ENCODE measurements around the gene CAMKK1.

The CAMKK1 gene

DNA sequence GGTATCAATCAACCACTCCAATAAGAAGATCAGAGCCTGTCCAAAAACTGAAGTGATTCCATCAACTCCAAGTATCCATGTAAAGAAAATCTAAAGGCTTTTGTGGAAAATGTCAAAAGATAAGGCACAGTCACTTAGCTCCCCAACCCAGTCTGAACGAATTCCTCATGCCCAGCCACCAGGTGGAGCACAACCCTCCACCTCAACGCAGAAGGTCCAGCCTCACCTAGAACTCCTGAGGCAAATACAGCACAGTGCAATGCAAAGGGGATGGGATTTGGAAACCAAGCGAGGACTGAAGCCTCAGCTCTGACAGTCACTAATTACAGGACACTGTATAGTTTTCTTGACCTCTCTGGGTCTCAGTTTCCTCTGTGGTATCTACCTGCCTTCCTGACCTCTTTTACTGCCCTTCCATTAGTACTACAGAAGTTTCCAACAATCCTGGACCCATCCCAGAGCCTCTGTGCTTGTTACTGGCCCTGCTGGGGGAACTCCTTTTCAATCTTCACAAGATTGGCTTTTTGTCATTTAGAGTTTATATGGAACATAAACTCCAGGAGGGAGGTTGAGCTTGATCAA, 48.8 kb downstream of the CAMKK1 start:
- H3K36me3 ChIP-seq (ENCODE audit: insufficient read depth, insufficient read length, low read length) = peaks cover 54% of the 10 kb centered on the region
- H3K4me3 ChIP-seq (ENCODE audit: insufficient read length, low read depth) = no peak overlapping the region
- H3K27me3 ChIP-seq (ENCODE audit: insufficient read depth, insufficient read length) = no peaks in the 10 kb centered on the region
- H3K9ac ChIP-seq (ENCODE audit: insufficient read length, low read depth) = no peak overlapping the region
- H3K9me3 ChIP-seq (ENCODE audit: insufficient read depth, low read length) = no peaks in the 10 kb centered on the region
- no peak for TF ChIP-seq ZNF274 (IDR thresholded peaks at IDR 0.05; ENCODE audit: low read depth, low read length)
- TF ChIP-seq SUZ12 (IDR thresholded peaks at IDR 0.05; ENCODE audit: extremely low read depth, insufficient read depth, insufficient read length) = no peak
- TF ChIP-seq YY1 (IDR thresholded peaks at IDR 0.05; ENCODE audit: insufficient read depth, insufficient read length) = no peak
- H3K4me1 ChIP-seq (ENCODE audit: insufficient read depth, insufficient read length) = no peaks in the 10 kb centered on the region
- DNase-seq (ENCODE audit: low read depth, low spot score) = no peak

GRCh38 chr17:3838206-3838605, 54.6 kb downstream of the CAMKK1 start:
- DNase-seq (ENCODE audit: low read depth, low spot score) = no peak

GRCh38 chr17:3836551-3836950, 56.3 kb downstream of the CAMKK1 start:
- Histone ChIP-seq H3K4me1 (ENCODE audit: insufficient read depth, insufficient read length) (no peaks in the 10 kb centered on the region), H3K36me3 (ENCODE audit: insufficient read depth, insufficient read length, low read length) (peaks cover 64% of the 10 kb centered on the region), H3K9ac (ENCODE audit: insufficient read length, low read depth) (no peak overlapping the region), H3K4me3 (ENCODE audit: insufficient read length, low read depth) (no peak overlapping the region), H3K27me3 (ENCODE audit: insufficient read depth, insufficient read length) (no peaks in the 10 kb centered on the region), H3K9me3 (ENCODE audit: insufficient read depth, low read length) (no peaks in the 10 kb centered on the region)
- no peak for DNase-seq (ENCODE audit: low read depth, low spot score)
- TF ChIP-seq SUZ12 (IDR thresholded peaks at IDR 0.05; ENCODE audit: extremely low read depth, insufficient read depth, insufficient read length) (no peak), YY1 (IDR thresholded peaks at IDR 0.05; ENCODE audit: insufficient read depth, insufficient read length) (no peak)

More at GRCh38 chr17:3838206-3838605, 54.6 kb downstream of the CAMKK1 start:
- Histone ChIP-seq H3K4me1 (ENCODE audit: insufficient read depth, insufficient read length) (no peaks in the 10 kb centered on the region), H3K36me3 (ENCODE audit: insufficient read depth, insufficient read length, low read length) (peaks cover 77% of the 10 kb centered on the region), H3K4me3 (ENCODE audit: insufficient read length, low read depth) (no peak overlapping the region), H3K9ac (ENCODE audit: insufficient read length, low read depth) (no peak overlapping the region), H3K9me3 (ENCODE audit: insufficient read depth, low read length) (no peaks in the 10 kb centered on the region), H3K27me3 (ENCODE audit: insufficient read depth, insufficient read length) (no peaks in the 10 kb centered on the region)
- TF ChIP-seq SUZ12 (IDR thresholded peaks at IDR 0.05; ENCODE audit: extremely low read depth, insufficient read depth, insufficient read length) (no peak), YY1 (IDR thresholded peaks at IDR 0.05; ENCODE audit: insufficient read depth, insufficient read length) (no peak)

DNA sequence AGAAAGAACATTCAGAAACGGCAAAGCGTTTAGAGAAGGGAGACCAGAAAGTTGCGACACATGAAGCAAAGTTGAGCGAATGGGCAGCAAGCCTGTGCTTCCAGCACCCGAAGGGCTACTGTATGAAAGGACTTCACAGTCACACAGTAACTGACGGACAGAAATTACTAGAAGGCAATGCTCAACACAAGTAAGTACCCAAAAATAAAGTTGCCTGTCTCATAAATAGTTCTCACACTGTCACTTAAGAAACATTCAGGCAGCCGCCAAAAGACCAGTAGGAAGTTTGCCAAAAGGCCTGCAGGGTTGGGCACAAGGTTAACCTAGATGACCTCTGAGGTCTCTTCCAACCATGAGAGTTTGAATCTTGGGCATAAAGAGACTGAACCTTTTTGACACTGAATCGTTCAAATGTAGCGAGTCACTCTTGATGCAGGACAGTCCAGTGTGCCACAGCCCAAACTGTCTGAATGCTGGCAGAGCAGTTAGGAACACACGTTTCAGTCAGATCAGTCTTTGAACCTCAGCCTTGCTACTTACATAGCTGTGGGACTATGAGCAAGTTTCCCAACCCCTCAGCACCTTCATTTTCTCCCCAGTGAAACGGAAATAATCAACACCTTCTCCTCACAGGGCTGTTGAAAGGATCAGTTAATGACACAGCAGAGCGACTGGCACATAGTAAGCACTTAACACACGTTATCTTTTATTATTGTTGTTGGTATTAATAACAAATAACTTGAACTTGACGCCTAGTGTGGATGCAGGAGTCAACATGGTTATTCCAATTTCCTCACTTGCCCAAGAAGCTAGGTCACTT, 57.2 kb downstream of the CAMKK1 start:
- no peak overlapping the region for H3K4me3 ChIP-seq (ENCODE audit: insufficient read length, low read depth)
- H3K9me3 ChIP-seq (ENCODE audit: insufficient read depth, low read length) = no peaks in the 10 kb centered on the region
- no peaks in the 10 kb centered on the region for H3K4me1 ChIP-seq (ENCODE audit: insufficient read depth, insufficient read length)
- no peaks in the 10 kb centered on the region for H3K27me3 ChIP-seq (ENCODE audit: insufficient read depth, insufficient read length)
- TF ChIP-seq SUZ12 (IDR thresholded peaks at IDR 0.05; ENCODE audit: extremely low read depth, insufficient read depth, insufficient read length) (no peak), YY1 (IDR thresholded peaks at IDR 0.05; ENCODE audit: insufficient read depth, insufficient read length) (no peak), ZNF274 (IDR thresholded peaks at IDR 0.05; ENCODE audit: low read depth, low read length) (no peak)
- peaks cover 55% of the 10 kb centered on the region for H3K36me3 ChIP-seq (ENCODE audit: insufficient read depth, insufficient read length, low read length)
- no peak overlapping the region for H3K9ac ChIP-seq (ENCODE audit: insufficient read length, low read depth)
- DNase-seq (ENCODE audit: low read depth, low spot score) = no peak

- no peak for DNase-seq (ENCODE audit: low read depth, low spot score)
- Histone ChIP-seq H3K9ac (ENCODE audit: insufficient read length, low read depth) (no peak overlapping the region), H3K9me3 (ENCODE audit: insufficient read depth, low read length) (no peaks in the 10 kb centered on the region), H3K4me1 (ENCODE audit: insufficient read depth, insufficient read length) (no peaks in the 10 kb centered on the region), H3K27me3 (ENCODE audit: insufficient read depth, insufficient read length) (no peaks in the 10 kb centered on the region), H3K4me3 (ENCODE audit: insufficient read length, low read depth) (no peak overlapping the region), H3K36me3 (ENCODE audit: insufficient read depth, insufficient read length, low read length) (peaks cover 51% of the 10 kb centered on the region)
- TF ChIP-seq ZNF274 (IDR thresholded peaks at IDR 0.05; ENCODE audit: low read depth, low read length) (no peak), SUZ12 (IDR thresholded peaks at IDR 0.05; ENCODE audit: extremely low read depth, insufficient read depth, insufficient read length) (no peak), YY1 (IDR thresholded peaks at IDR 0.05; ENCODE audit: insufficient read depth, insufficient read length) (no peak)
These were observed 58.0 kb downstream of the CAMKK1 start for GRCh38 chr17:3834811-3835210.

- no peak overlapping the region for H3K4me3 ChIP-seq (ENCODE audit: insufficient read length, low read depth)
- H3K9ac ChIP-seq (ENCODE audit: insufficient read length, low read depth) = no peak overlapping the region
- TF ChIP-seq ZNF274 (IDR thresholded peaks at IDR 0.05; ENCODE audit: low read depth, low read length) (no peak), YY1 (IDR thresholded peaks at IDR 0.05; ENCODE audit: insufficient read depth, insufficient read length) (no peak), SUZ12 (IDR thresholded peaks at IDR 0.05; ENCODE audit: extremely low read depth, insufficient read depth, insufficient read length) (no peak)
- peaks cover 56% of the 10 kb centered on the region for H3K36me3 ChIP-seq (ENCODE audit: insufficient read depth, insufficient read length, low read length)
- H3K27me3 ChIP-seq (ENCODE audit: insufficient read depth, insufficient read length) = no peaks in the 10 kb centered on the region
- H3K9me3 ChIP-seq (ENCODE audit: insufficient read depth, low read length) = no peaks in the 10 kb centered on the region
- no peak for DNase-seq (ENCODE audit: low read depth, low spot score)
- H3K4me1 ChIP-seq (ENCODE audit: insufficient read depth, insufficient read length) = no peaks in the 10 kb centered on the region
These were observed 64.0 kb downstream of the CAMKK1 start for GRCh38 chr17:3828852-3829232.

- H3K4me3 ChIP-seq (ENCODE audit: insufficient read length, low read depth) = no peak overlapping the region
- no peak for DNase-seq (ENCODE audit: low read depth, low spot score)
- peaks cover 55% of the 10 kb centered on the region for H3K36me3 ChIP-seq (ENCODE audit: insufficient read depth, insufficient read length, low read length)
These were observed 64.6 kb downstream of the CAMKK1 start for GRCh38 chr17:3828151-3828851.

More at GRCh38 chr17:3828151-3828851, 64.6 kb downstream of the CAMKK1 start:
- Histone ChIP-seq H3K4me1 (ENCODE audit: insufficient read depth, insufficient read length) (no peaks in the 10 kb centered on the region), H3K9me3 (ENCODE audit: insufficient read depth, low read length) (no peaks in the 10 kb centered on the region), H3K9ac (ENCODE audit: insufficient read length, low read depth) (no peak overlapping the region), H3K27me3 (ENCODE audit: insufficient read depth, insufficient read length) (no peaks in the 10 kb centered on the region)
- TF ChIP-seq YY1 (IDR thresholded peaks at IDR 0.05; ENCODE audit: insufficient read depth, insufficient read length) (no peak), ZNF274 (IDR thresholded peaks at IDR 0.05; ENCODE audit: low read depth, low read length) (no peak), SUZ12 (IDR thresholded peaks at IDR 0.05; ENCODE audit: extremely low read depth, insufficient read depth, insufficient read length) (no peak)

All from NT2/D1 (cell line).